Measurements from ENCODE around the gene SFTPD.
"Not testable (repeated sequence)": the region's sequence is repeated elsewhere in the genome, so short reads cannot be mapped to it uniquely, and the experiment has no call there.

The SFTPD gene

GRCh38 chr10:79901571-79901970, 47.3 kb downstream of the SFTPD start:
- not testable (repeated sequence) for H4K91ac ChIP-seq (ENCODE audit: low read depth, low read length); H3K4me2 ChIP-seq (ENCODE audit: low read length); H3K27ac ChIP-seq (ENCODE audit: low read depth, low read length); H3K4ac ChIP-seq (ENCODE audit: low read depth, low read length); H3K36me3 ChIP-seq (ENCODE audit: control insufficient read depth in 1 of 2, insufficient read depth in 2 of 2, low read length in 2 of 2); H3K4me3 ChIP-seq (ENCODE audit: low read depth, low read length); H4K8ac ChIP-seq (ENCODE audit: low read depth, low read length); H2AK5ac ChIP-seq (ENCODE audit: low read length); H3K23ac ChIP-seq (ENCODE audit: low read length); H3K79me1 ChIP-seq (ENCODE audit: low read length); H3K4me1 ChIP-seq (ENCODE audit: control insufficient read depth in 1 of 2, insufficient read depth in 2 of 2, low read length in 2 of 2); DNase-seq; H2BK12ac ChIP-seq (ENCODE audit: low read length); H3K9ac ChIP-seq (ENCODE audit: low read length); H3K27me3 ChIP-seq (ENCODE audit: insufficient read depth, low read length); H4K12ac ChIP-seq (ENCODE audit: low read depth, low read length); H2BK120ac ChIP-seq (ENCODE audit: insufficient read depth, low read length, poor library complexity); H3K14ac ChIP-seq (ENCODE audit: low read length); H3K79me2 ChIP-seq (ENCODE audit: control insufficient read depth, insufficient read depth, low read length, poor library complexity); H2AFZ ChIP-seq (ENCODE audit: insufficient read depth, low read length, poor library complexity); H3K18ac ChIP-seq (ENCODE audit: low read length); H2BK5ac ChIP-seq (ENCODE audit: low read depth, low read length, poor library complexity); H3K9me3 ChIP-seq (ENCODE audit: insufficient read depth, low read depth, low read length)
- no CpG with 5 or more reads among the region's 1 CpG for WGBS (ENCODE audit: extremely low coverage, insufficient coverage, insufficient read length)

DNA sequence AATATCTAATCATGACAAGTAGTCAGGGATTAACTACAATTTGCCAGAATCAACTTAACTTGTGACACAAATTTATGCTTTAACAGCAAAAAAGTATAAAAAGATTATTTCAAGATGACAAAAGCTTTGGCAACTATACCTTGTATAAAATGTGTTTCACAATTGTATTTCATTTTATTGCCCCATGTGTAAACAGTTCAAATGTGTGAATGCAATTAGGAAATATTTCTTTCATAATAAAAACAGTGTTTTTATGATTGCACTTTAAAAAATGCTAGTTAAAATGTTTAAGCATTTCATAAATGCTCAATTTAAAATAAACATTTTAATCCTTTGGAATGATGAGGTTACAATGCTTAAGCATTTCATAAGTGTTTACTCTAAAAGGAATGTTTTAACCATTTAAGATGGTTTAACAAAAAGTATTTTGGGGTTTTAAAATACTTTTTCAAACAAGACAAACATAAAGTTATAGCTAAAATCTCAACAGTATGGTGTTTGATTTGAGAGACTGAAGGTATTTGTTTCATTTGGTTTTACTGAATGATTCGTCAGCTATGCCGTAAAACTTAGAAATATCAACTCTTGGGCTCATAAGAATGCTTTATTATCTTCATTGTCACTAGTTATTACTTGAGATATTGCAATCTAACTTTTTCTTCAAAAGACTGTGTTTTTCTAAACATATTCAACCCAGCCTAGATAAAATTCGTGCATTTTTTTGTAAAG, 50.1 kb downstream of the SFTPD start:
- Histone ChIP-seq H3K9ac (ENCODE audit: low read length) (no peak overlapping the region), H3K4ac (ENCODE audit: low read depth, low read length) (no peak overlapping the region), H2BK120ac (ENCODE audit: insufficient read depth, low read length, poor library complexity) (no peak overlapping the region), H2BK12ac (ENCODE audit: low read length) (no peak overlapping the region), H3K23ac (ENCODE audit: low read length) (no peak overlapping the region), H2BK5ac (ENCODE audit: low read depth, low read length, poor library complexity) (no peak overlapping the region), H4K12ac (ENCODE audit: low read depth, low read length) (no peak overlapping the region), H4K8ac (ENCODE audit: low read depth, low read length) (no peak overlapping the region), H3K27ac (ENCODE audit: low read depth, low read length) (no peak overlapping the region), H3K4me3 (ENCODE audit: low read depth, low read length) (no peak overlapping the region), H3K4me1 (ENCODE audit: control insufficient read depth in 1 of 2, insufficient read depth in 2 of 2, low read length in 2 of 2) (no peaks in the 10 kb centered on the region), H3K27me3 (ENCODE audit: insufficient read depth, low read length) (no peaks in the 10 kb centered on the region), H3K4me2 (ENCODE audit: low read length) (no peak overlapping the region), H4K91ac (ENCODE audit: low read depth, low read length) (no peak overlapping the region), H3K9me3 (ENCODE audit: insufficient read depth, low read depth, low read length) (no peaks in the 10 kb centered on the region), H3K79me1 (ENCODE audit: low read length) (no peaks in the 10 kb centered on the region), H3K79me2 (ENCODE audit: control insufficient read depth, insufficient read depth, low read length, poor library complexity) (no peaks in the 10 kb centered on the region), H2AFZ (ENCODE audit: insufficient read depth, low read length, poor library complexity) (no peak overlapping the region), H3K14ac (ENCODE audit: low read length) (no peak overlapping the region), H3K18ac (ENCODE audit: low read length) (no peak overlapping the region), H2AK5ac (ENCODE audit: low read length) (no peak overlapping the region), H3K36me3 (ENCODE audit: control insufficient read depth in 1 of 2, insufficient read depth in 2 of 2, low read length in 2 of 2) (no peaks in the 10 kb centered on the region)
- no peak for DNase-seq
- no CpG with 5 or more reads among the region's 3 CpGs for WGBS (ENCODE audit: extremely low coverage, insufficient coverage, insufficient read length)

DNA sequence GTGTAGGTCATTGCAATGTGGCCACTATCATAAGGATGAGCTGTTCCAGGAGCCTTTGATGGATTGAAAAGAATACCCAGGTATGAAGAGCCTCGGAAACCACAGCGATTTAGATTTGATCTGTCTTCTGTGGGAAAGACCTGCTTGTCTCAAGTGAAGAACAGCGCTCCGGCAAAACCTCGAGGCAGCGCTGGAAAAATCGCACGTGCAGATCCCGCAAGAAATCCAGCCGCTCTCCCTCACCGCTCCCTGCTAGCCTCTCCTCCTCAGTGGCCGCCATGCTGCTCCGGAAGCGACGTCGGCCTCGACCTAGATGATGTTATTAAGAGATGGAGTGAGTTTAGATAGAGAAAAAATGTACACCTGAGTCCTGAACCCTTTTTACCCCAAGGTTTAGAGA, 56.0 kb downstream of the SFTPD start:
- H3K18ac ChIP-seq (ENCODE audit: low read length); H4K12ac ChIP-seq (ENCODE audit: low read depth, low read length): not testable (repeated sequence)

DNA sequence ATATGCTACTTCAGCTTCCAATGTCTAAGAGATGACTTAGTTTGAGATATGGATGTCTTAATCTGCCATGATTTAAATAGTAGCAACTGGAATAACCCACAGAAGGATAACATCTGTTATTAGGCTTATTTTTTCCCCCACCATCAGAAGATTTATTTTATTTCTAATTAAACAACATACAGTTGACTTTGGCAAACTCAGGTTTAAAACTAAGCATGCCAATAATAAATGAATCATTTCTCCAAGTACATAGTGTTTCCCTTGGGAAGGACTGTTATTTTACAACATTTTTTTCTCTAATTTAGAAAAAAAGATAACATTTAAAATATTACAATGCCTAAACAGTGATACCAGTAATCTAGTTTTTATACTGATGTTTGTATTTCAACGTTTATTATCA, 58.4 kb downstream of the SFTPD start:
- H3K18ac ChIP-seq (ENCODE audit: low read length): no peak overlapping the region
- no peak overlapping the region for H2AFZ ChIP-seq (ENCODE audit: insufficient read depth, low read length, poor library complexity)
- no peak overlapping the region for H2BK12ac ChIP-seq (ENCODE audit: low read length)
- H3K27me3 ChIP-seq (ENCODE audit: insufficient read depth, low read length): no peaks in the 10 kb centered on the region
- H3K23ac ChIP-seq (ENCODE audit: low read length): no peak overlapping the region
- H3K4me1 ChIP-seq (ENCODE audit: control insufficient read depth in 1 of 2, insufficient read depth in 2 of 2, low read length in 2 of 2): no peaks in the 10 kb centered on the region
- no peak overlapping the region for H4K91ac ChIP-seq (ENCODE audit: low read depth, low read length)
- no peak overlapping the region for H3K9ac ChIP-seq (ENCODE audit: low read length)
- no peak overlapping the region for H4K8ac ChIP-seq (ENCODE audit: low read depth, low read length)
- no peak overlapping the region for H3K4me3 ChIP-seq (ENCODE audit: low read depth, low read length)
- H3K9me3 ChIP-seq (ENCODE audit: insufficient read depth, low read depth, low read length): no peaks in the 10 kb centered on the region
- no peak overlapping the region for H4K12ac ChIP-seq (ENCODE audit: low read depth, low read length)
- no peak overlapping the region for H3K27ac ChIP-seq (ENCODE audit: low read depth, low read length)
- DNase-seq: no peak
- H3K79me2 ChIP-seq (ENCODE audit: control insufficient read depth, insufficient read depth, low read length, poor library complexity): no peaks in the 10 kb centered on the region
- H2BK5ac ChIP-seq (ENCODE audit: low read depth, low read length, poor library complexity): no peak overlapping the region
- no peak overlapping the region for H3K4ac ChIP-seq (ENCODE audit: low read depth, low read length)
- H3K36me3 ChIP-seq (ENCODE audit: control insufficient read depth in 1 of 2, insufficient read depth in 2 of 2, low read length in 2 of 2): no peaks in the 10 kb centered on the region
- no peak overlapping the region for H2BK120ac ChIP-seq (ENCODE audit: insufficient read depth, low read length, poor library complexity)
- no peak overlapping the region for H3K4me2 ChIP-seq (ENCODE audit: low read length)
- H3K14ac ChIP-seq (ENCODE audit: low read length): no peak overlapping the region
- no peaks in the 10 kb centered on the region for H3K79me1 ChIP-seq (ENCODE audit: low read length)
- WGBS (ENCODE audit: extremely low coverage, insufficient coverage, insufficient read length): no CpG with 5 or more reads among the region's 1 CpG
- no peak overlapping the region for H2AK5ac ChIP-seq (ENCODE audit: low read length)

More for the DNA sequence above, 56.0 kb downstream of the SFTPD start:
- H3K27me3 ChIP-seq (ENCODE audit: insufficient read depth, low read length); H3K27ac ChIP-seq (ENCODE audit: low read depth, low read length); H3K4me1 ChIP-seq (ENCODE audit: control insufficient read depth in 1 of 2, insufficient read depth in 2 of 2, low read length in 2 of 2); H2BK5ac ChIP-seq (ENCODE audit: low read depth, low read length, poor library complexity); H3K79me1 ChIP-seq (ENCODE audit: low read length); H2BK12ac ChIP-seq (ENCODE audit: low read length); H4K8ac ChIP-seq (ENCODE audit: low read depth, low read length); H3K4ac ChIP-seq (ENCODE audit: low read depth, low read length); H2AK5ac ChIP-seq (ENCODE audit: low read length); H3K4me2 ChIP-seq (ENCODE audit: low read length); H3K23ac ChIP-seq (ENCODE audit: low read length); H4K91ac ChIP-seq (ENCODE audit: low read depth, low read length); H3K4me3 ChIP-seq (ENCODE audit: low read depth, low read length); H3K36me3 ChIP-seq (ENCODE audit: control insufficient read depth in 1 of 2, insufficient read depth in 2 of 2, low read length in 2 of 2); H3K9me3 ChIP-seq (ENCODE audit: insufficient read depth, low read depth, low read length); H2BK120ac ChIP-seq (ENCODE audit: insufficient read depth, low read length, poor library complexity); DNase-seq; H2AFZ ChIP-seq (ENCODE audit: insufficient read depth, low read length, poor library complexity); H3K79me2 ChIP-seq (ENCODE audit: control insufficient read depth, insufficient read depth, low read length, poor library complexity); H3K9ac ChIP-seq (ENCODE audit: low read length); H3K14ac ChIP-seq (ENCODE audit: low read length): not testable (repeated sequence)
- WGBS (ENCODE audit: extremely low coverage, insufficient coverage, insufficient read length): no CpG with 5 or more reads among the region's 17 CpGs

All from trophoblast cell (in vitro differentiated cells and primary cell).